Purkinje cell (primary cell): Measurements from ENCODE around the gene ART4. TPM values are rescaled to one million over a fixed set of nuclear protein-coding genes. Genes with fewer than 3 reads are reported as not detected.

Source experiments
- polyA plus RNA-seq: library from polyadenylated mRNA; unstranded; fragments of >200 nt; fragmentation: Nextera tagmentation; gene quantifications from 2 replicates; pipeline ENCODE4 v1.2.1, GENCODE V29; 2014

Gene ART4, protein sequence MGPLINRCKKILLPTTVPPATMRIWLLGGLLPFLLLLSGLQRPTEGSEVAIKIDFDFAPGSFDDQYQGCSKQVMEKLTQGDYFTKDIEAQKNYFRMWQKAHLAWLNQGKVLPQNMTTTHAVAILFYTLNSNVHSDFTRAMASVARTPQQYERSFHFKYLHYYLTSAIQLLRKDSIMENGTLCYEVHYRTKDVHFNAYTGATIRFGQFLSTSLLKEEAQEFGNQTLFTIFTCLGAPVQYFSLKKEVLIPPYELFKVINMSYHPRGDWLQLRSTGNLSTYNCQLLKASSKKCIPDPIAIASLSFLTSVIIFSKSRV
- polyA plus RNA-seq = not detected in 2 replicates

DNA sequence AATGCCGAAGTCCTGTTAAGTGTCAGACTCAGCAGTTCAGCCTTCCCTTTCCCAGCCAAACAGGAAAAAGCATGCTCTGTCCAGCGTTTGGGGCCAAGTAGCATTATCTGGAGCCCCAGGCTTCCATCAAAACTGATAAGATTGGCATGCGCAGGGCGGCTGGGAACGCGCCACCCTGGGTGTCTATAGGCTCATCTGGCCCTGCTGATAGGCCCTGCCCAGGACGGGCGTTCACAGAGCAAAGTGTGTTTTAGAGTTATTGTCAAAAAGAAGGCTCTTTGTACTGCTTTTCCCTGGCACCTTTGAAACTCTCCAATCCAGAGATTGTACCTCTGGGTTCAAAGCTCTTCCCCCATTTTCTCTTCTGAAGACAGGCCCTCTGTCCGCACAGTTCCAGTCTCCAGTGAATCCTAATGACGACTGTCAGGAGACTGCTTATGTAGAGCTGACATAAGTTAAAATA is at the start of gene ART4:
Gene ART4 (minus strand): TSS at position 102 of the 463 bp plus-strand sequence. CDS start 413 bp downstream, outside the sequence.

DNA sequence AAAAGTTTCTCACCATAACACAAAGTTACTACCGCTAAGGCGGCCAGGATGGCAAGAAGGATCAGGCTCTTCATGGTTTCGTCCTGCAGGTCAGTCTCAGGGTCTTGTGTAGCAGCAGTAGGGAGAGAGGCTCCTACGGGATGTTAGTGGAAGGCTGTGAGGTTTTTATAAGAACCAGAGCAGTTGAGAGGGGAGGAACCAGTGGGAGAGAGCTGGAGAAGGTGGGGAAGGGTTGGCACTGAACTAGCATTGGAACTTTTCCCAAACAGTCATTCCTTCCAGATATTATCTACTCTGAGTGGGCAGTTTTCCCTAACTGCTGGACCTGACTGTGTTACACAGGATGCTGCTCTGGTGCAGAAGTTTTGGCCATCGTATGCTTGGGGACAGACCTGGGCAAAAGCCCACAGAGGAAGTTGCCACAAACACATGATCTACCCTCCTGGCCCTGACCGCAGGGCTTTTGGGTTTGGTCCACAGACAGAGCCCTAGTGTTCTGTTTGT is 42.4 kb upstream of the ART4 start, which contains the start of gene MGP:
Gene MGP (minus strand): TSS at position 137 of the 504 bp plus-strand sequence. CDS start 63 bp downstream, at position 74.

DNA sequence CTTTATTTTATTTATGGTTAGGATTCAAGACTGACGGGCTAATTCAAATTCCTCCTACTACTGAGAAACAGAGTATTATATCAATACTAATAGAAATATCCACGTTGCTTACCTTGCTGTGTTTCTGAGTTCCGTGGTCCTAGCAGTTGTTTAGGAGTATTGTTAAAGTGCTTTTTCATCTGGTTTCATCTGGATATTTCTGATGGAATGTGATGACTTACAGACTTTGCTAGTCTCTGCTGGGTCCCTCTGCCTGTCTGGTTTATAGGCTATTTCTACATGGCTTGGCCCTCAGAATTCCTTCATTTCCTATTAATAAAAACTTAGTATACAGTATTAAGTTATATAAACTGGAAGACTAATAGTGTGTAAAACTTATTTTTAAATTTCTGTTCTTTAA is 29.3 kb downstream of the ART4 start, which contains the start of gene SMCO3:
Gene SMCO3 (minus strand): TSS at position 169 of the 400 bp plus-strand sequence. CDS start 7,502 bp downstream, outside the sequence.

DNA sequence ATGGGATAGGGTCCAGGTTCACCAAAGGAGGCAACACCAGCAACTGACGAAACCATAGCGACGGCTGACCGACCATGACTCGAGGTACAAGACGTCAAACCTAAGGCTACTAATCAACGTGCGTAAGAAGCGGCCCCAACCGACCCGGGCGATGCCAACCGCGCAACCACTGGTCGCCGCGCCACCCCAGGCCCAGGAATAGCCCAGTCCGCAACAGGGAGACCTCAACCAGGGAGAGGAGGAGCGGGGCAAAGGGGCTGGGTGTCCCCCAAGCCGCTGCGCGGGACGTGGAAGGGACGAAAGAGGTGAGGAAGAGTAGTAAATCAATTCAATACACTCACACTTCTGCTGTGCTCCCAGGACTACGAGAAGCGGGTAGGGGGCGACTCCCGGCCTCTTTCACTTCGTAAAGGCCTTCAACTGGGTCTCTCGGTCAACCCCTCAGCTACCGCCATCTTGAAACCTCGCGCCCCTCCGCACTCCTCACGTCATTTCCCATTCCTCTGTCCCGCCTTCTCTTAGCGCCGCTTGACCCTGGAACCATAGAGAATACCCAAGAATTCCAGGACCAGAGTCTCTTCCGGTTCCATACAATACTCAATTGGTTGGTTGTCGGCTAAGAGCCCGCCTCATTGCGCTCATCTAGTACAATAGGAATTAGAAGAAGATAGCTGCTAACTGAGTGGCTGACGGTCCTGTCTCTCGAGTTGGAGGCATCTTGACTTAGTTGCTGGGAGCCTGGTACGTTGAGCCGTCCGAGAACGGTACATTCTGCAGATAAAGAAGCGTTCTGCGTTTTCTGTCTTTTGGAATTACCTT is 40.1 kb downstream of the ART4 start, which contains the start of the genes C12orf60 and WBP11:
Gene C12orf60 (plus strand): TSS at position 660 of the 819 bp plus-strand sequence. CDS start 19,266 bp downstream, outside the sequence.
Gene WBP11 (minus strand): TSS at position 468 of the 819 bp plus-strand sequence. CDS start 2,095 bp downstream, outside the sequence.

Other genes with a start within 250 kb of the ART4 start
- gene GUCY2C, start 146.9 kb downstream of the ART4 start, polyA plus RNA-seq = not detected in 2 replicates
- gene WBP11, start 40.0 kb downstream of the ART4 start, polyA plus RNA-seq = 45.0 and 84.9 TPM in 2 replicates
- 2.0 and 9.4 TPM in 2 replicates for gene C12orf60, start 39.9 kb downstream of the ART4 start, polyA plus RNA-seq
- gene SMCO3, start 29.3 kb downstream of the ART4 start, polyA plus RNA-seq = not detected in 2 replicates
- gene MGP, start 42.3 kb upstream of the ART4 start, polyA plus RNA-seq = 0.43 and 7.6 TPM in 2 replicates
- gene ERP27, start 95.0 kb upstream of the ART4 start, polyA plus RNA-seq = not detected in 2 replicates
- 8.2 TPM in 1 of 2 replicates, not detected in the other for gene ARHGDIB, start 118.1 kb upstream of the ART4 start, polyA plus RNA-seq
- gene PDE6H, start 129.5 kb upstream of the ART4 start, polyA plus RNA-seq = not detected in 2 replicates